T1000 (cell line): Measurements from ENCODE around the gene ENC1.
"Not testable (repeated sequence)": the region's sequence is repeated elsewhere in the genome, so short reads cannot be mapped to it uniquely, and the experiment has no call there.

ENCODE experiments used
- DNase-seq: peaks from one replicate; lab custom pipeline; 2025; ENCODE audit warnings: mixed read lengths; lab: John Stamatoyannopoulos, UW

ENC1 gene

GRCh38 chr5:74640450-74640953, at the start of gene ENC1:
Gene ENC1 (minus strand): TSS chr5:74640728. CDS start chr5:74636485, 4,243 bp downstream.
- DNase-seq = peak; percentile 73

- DNase-seq = no peak
Measured at GRCh38 chr5:74686962-74687751, 46.6 kb upstream of the ENC1 start.

GRCh38 chr5:74685979-74686631, 45.6 kb upstream of the ENC1 start:
- DNase-seq = no peak

GRCh38 chr5:74684900-74685851, 44.6 kb upstream of the ENC1 start, which contains the start of gene HEXB:
Gene HEXB (plus strand): TSS chr5:74685233. CDS start chr5:74685261, 28 bp downstream.
- DNase-seq = peak; percentile 82

- no peak for DNase-seq
Measured at GRCh38 chr5:74679966-74680365, 39.4 kb upstream of the ENC1 start.

- DNase-seq = not testable (repeated sequence)
Measured at GRCh38 chr5:74679300-74679699, 38.8 kb upstream of the ENC1 start.

- DNase-seq = not testable (repeated sequence)
Measured at GRCh38 chr5:74678123-74678522, 37.6 kb upstream of the ENC1 start.

- not testable (repeated sequence) for DNase-seq
Measured at GRCh38 chr5:74676466-74676865, 35.9 kb upstream of the ENC1 start.

GRCh38 chr5:74673011-74673790, 32.7 kb upstream of the ENC1 start:
- no peak for DNase-seq

GRCh38 chr5:74672215-74672877, 31.8 kb upstream of the ENC1 start:
- no peak for DNase-seq

- no peak for DNase-seq
Measured at GRCh38 chr5:74670396-74671038, 30.0 kb upstream of the ENC1 start.

GRCh38 chr5:74669821-74670220, 29.3 kb upstream of the ENC1 start:
- DNase-seq = no peak

GRCh38 chr5:74667396-74667795, 26.9 kb upstream of the ENC1 start:
- no peak for DNase-seq

- DNase-seq = no peak
Measured at GRCh38 chr5:74665816-74666215, 25.3 kb upstream of the ENC1 start.

GRCh38 chr5:74665273-74665672, 24.7 kb upstream of the ENC1 start:
- no peak for DNase-seq

- DNase-seq = no peak
Measured at GRCh38 chr5:74664551-74664950, 24.0 kb upstream of the ENC1 start.

GRCh38 chr5:74660873-74661272, 20.3 kb upstream of the ENC1 start:
- DNase-seq = no peak

GRCh38 chr5:74660140-74660539, 19.6 kb upstream of the ENC1 start:
- no peak for DNase-seq

GRCh38 chr5:74659172-74659571, 18.6 kb upstream of the ENC1 start:
- DNase-seq = no peak

GRCh38 chr5:74657165-74657564, 16.6 kb upstream of the ENC1 start:
- DNase-seq = no peak
